DMS 273 treated with DMSO at 0.1 percent for 48 hours (cell line): Measurements from ENCODE around the gene MYOC.
"Not testable (repeated sequence)": the region's sequence is repeated elsewhere in the genome, so short reads cannot be mapped to it uniquely, and the experiment has no call there.

Experiments
- DNase-seq: peaks from one replicate; lab custom pipeline; 2025; lab: John Stamatoyannopoulos, UW

MYOC gene

DNA sequence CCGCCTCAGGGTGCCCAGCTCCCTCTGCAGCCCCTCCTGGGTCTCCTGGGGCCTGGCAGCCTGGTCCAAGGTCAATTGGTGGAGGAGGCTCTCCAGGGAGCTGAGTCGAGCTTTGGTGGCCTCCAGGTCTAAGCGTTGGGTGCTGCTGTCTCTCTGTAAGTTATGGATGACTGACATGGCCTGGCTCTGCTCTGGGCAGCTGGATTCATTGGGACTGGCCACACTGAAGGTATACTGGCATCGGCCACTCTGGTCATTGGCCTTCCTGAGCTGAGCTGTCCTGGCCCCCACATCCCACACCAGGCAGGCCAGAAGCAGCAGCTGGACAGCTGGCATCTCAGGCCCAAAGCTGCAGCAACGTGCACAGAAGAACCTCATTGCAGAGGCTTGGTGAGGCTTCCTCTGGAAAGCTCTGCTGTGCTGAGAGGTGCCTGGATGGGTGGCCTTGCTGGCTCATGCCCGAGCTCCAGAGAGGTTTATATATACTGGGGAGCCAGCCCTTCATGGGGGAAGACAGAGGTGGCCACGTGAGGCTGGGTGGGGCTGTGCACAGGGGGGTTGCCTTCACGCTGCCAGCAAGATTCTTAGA lies at the start of gene MYOC:
MYOC (minus strand) TSS at position 455 of the 589 bp plus-strand sequence; CDS start at position 378, 77 bp downstream.
- DNase-seq, result no peak

DNA sequence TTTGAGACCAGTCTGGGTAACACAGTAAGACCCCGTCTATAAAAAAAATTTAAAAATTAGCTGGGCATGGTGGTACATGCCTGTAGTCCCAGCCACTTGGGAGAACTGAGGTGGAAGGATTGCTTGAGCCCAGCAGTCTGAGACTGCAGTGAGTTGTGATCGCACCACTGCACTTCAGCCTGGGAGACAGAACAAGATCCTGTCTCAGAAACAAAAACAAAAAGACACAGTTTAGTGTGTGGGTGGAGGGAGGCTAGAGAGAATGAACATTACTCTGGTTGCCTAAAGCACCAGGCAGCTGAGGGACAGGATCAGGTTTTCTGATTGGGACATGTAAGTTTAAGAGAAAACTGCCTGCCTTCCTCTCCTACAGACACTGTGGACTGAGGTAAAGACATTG lies 47.0 kb upstream of the MYOC start:
- no peak for DNase-seq

DNA sequence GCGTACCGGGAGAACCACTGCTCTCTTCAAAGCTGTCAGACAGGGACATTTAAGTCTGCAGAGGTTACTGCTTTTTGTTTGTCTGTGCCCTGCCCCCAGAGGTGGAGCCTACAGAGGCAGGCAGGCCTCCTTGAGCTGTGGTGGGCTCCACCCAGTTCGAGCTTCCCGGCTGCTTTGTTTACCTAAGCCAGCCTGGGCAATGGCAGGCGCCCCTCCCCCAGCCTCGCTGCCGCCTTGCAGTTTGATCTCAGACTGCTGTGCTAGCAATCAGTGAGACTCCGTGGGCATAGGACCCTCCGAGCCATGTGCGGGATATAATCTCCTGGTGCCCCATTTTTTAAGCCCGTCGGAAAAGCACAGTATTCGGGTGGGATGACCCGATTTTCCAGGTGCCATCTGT lies 43.3 kb upstream of the MYOC start:
- DNase-seq, result not testable (repeated sequence)

DNA sequence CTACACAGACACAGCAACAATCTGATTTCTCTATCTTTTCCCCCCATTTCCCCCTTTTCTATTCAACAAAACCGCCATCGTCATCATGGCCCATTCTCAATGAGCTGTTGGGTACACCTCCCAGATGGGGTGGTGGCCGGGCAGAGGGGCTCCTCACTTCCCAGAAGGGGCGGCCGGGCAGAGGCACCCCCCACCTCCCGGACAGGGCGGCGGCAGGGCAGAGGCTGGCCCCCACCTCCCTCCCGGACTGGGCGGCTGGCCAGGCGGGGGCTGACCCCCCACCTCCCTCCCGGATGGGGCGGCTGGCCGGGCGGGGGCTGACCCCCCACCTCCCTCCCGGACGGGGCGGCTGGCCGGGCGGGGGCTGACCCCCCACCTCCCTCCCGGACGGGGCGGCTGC lies 41.1 kb upstream of the MYOC start:
- not testable (repeated sequence) for DNase-seq

DNA sequence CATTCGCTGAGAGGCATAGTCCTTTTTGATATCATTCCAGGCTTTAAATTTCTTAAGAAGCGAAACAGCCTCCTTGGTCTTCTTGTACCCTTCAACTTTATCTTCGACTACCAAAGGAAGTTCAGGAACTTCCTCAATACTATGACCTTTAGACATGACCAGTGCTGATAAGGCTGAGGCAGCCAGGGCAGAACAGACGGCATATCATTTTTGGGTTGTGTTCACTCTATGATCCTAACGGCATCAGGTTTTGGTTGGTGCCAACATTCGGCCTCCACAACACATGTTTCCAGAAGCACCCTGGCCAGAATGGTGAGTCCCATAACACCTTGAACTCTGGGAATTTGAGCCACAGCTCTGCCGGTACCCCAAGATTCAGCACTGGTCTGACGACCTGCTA lies 31.4 kb upstream of the MYOC start:
- DNase-seq, result no peak

DNA sequence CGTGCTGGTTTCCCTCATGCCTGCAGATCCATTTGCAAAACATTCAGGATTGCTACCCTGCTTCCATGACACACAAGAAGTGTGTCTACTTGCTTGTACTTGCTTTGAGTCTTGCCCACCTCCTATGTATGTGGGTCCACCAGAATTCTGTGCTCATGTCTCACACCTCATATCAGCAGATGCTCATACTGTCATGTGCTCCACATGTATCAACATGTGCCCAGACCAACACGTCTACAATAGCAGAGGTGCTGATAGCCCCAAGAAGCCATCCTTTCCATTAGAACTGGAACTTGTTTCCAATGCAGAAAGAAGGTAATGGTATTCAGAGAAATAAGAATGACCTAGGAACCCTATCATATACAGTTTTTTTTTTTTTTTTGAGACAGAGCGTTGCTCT lies 27.9 kb upstream of the MYOC start:
- no peak for DNase-seq

DNA sequence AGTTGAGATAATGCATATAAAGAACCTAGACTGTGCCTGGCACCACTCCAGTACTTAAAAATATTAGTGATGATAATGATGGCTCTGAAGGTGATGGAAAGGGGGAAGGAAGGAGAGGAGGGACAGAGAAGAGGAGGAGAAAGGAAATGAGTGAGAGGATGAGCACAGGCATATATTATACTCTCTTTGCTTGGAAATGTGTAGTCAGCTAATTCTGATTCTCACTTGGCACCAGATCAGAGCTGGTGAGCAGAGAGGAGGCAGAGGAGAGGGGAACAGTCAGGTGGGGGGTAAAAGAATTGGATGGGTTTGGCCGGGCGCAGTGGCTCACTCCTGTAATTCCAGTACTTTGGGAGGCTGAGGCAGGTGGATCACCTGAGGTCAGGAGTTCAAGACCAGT lies 24.3 kb upstream of the MYOC start:
- DNase-seq, result no peak

DNA sequence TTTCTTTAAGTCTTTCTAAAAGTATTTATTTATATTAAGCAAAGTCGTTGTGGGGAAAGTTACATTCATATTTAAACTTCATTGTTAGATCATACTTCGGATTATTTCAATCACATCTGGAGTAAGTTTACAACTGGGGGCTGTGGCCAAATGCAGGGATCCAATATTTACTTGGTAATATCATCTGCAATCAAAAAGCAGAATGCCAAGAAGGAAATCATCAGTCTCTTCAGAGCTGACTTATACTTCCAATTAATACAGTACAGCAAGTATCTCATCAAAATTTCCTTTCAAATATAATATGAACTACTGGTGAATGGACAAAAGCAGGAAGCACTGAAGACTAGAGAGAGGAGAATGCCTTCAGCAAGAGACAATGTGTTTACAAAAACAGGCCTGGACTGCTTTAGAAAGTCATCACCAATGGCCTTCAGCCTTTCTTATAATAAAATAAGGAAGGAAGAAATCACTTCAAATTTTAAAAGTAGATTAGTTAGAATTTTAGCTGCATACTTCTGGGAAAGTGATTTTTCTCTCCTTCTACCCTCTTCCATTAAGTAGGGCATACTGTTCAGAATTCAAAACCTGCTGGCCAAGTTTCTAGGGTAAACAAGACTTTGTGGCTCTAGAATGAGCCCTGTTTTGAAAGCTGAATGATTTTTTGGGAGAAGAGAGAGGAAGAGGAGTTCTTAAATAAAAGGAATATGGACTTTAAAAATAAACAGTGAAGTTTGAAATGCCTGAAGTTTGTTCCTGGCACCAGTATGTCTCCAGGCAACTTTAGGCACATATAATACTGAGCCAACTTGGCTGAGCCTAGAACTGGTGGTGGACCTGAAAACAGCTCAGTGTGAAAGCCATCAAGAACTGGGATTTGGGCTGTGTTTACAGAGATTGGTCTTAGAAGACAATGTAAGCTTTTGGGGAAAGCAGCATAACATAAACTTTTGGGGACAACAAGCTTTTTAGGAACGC lies 22.2 kb upstream of the MYOC start:
- DNase-seq, result no peak

DNA sequence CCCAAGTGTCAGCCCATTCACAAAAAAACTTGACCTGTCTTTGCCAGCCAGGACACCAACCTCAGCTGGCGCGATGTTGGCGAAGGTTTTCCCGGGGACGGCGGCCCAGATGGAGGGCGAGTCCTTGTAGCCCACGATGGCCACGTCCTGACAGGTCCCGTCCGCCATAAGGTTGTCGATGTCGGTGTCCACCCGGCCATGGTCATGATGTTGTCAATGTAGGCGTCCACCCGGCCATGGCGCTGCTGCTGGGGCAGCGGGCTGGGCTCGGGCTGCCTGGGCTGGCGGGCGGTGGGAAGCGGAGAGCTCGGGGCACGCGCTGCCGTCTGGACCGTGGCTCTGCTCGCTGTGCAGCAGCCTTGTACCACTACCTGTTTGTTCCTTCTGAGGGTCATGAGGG lies 18.3 kb upstream of the MYOC start:
- no peak for DNase-seq

DNA sequence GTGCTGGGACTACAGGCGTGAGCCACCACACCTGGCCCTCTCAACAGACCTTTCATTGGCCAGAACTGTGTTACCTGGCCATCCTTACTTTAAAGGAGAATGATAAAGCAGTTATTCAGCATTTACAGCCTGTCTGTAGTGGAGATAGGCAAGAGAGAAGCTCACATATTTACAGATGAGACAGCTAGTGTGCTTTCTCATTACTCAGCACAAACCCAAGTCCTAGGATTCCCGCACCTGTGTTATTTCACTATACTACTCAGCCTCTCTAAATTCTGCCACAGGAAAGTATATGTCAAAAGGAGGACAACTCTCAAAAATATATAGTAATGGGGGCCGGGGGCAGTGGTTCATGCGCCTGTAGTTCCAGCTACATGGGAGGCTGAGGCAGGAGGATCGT lies 15.9 kb upstream of the MYOC start:
- no peak for DNase-seq

DNA sequence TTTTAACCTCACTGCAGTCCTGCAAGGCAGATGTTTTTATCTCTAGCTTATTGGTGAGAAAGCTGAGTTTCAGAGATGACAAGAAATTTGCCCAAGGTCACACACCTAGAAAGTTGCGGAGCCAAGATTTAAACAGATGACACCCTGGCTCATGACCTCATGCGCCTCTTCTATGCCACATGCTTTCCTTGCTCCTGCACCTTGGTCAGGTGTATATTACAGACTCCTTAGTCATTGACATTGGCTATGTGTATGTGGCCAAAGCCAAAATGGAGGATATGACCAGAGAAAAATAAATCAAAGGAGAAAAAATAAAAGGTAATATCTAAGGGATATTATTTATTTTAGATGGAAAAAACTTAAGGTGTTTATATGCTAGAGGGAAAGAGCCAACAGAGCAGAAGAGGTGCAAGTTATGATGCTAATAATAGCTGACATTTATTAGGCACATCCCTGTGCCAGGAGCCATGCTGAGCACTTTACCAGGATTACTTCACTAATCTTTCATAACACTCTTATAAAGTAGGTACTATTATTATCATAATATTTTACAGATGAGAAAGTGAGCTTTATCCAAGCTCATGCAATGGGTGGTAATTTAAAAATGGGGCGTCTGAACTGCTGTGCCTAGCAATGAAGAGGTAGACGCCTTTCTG lies 13.8 kb upstream of the MYOC start:
- DNase-seq, result no peak

DNA sequence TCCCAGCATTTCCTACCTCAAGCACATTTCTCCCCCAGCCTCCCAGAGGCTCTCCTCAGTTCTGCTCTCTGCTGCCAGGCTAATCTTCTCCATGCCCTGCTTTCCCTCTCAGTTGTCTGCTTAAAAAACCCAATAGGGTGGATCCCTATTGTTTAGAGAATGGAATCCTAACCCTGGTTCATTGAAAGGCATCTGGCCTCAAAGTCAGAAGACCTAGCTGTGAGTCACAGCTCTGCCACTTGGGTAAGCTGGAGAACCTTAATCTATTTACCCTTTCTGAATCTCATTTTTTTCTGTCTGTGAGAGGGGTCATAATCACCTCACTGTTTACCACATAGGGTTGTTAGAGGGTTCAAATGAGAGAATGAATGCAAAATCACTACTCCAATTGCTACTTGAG lies 12.5 kb upstream of the MYOC start:
- no peak for DNase-seq

DNA sequence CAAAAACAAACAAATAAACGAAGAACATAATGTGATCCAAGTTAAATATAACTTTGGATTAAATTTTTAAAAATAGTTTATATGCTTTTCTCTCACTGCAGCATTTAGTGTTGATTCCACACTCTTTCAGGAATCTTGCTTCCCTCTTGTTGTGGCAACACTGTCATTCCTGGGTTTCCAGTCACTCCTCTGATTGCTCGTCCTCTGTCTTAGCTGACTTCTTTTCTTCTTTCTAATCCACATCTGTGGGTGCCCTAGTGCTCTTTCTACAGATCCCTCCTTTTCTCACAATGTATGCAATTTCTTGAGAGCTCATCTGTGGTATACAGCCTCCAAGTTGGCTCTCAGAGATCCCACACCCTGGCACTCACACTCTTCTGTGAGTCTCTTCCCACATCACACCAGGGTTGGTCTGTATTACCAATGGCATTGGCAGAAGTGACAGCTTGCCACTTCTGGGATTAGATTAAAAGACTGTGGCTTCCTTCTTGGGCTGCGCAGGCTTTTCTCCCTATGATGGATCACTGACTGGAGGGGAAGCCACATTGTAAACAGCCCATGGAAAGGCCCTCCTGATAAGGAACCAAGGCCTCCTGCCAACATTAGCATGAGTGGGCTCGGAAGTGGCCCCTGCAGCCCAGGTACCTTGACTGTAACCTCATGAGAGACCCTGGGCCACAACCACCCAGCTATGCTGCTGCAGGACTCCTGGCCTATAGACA lies 11.5 kb upstream of the MYOC start:
- no peak for DNase-seq

DNA sequence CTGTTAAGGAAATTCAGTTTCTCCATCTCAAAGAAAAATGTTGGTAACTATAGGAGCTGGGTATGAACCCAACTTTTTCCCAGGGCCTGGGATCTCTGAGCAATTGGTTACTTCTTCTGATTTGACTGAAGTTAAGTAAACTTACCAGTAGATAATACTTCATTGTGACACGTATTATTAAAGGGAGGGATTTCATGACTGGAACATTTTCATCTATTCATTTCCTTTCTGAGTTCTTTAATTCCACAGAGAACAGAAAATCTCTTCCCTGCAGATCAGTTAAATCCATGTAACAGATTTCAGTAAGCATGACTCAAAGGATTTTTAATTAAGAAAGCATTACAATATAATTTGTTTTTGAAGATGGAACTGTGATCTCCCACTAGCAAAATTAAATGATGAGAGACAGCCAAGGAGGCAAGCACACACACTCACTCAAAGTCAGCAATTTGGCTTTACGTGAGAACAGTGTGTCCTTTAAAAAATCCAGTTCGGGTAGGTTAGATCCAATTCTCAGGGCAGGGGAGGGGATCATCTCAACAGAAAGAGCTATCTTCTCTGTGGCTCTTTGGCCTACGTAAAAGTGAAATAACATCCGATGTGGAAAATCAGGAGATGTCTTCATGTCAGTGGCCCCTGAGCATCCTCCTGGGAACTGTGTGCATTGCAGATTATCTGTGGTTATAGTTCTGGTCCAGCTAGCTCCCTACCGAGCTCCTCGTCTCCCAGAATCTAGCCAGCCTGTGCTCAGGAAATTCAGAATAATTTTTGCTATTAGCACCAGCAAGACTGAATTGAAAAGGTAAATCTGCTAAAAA lies 10.8 kb upstream of the MYOC start:
- DNase-seq, result no peak

DNA sequence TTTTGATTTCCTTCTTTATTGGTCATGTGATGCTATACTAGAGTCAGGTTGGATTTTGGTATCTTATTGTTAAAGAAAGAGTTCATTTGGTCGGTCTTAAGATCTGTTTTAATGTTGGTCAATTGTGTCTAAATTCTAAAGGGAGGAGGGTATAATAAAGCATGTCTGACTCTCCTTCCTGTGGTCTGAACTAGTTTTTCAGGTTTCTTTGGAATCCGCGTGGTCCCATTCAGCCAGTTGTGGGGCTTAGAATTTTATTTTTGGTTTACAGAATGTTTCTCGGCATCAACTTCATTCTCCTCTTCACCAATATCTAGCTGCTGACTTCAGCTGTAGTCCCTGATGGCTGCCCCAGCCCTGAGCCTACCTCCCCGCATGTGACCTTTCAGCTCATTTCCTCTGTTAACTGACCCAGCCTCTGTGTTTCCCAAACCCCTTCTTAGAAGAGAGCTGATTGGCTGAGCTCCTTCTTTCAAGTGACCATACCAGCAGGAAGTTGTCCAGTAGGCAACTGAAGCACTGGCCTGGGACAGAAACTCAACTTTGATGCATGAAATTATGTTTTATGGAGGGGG lies 8.7 kb upstream of the MYOC start:
- DNase-seq, result no peak

DNA sequence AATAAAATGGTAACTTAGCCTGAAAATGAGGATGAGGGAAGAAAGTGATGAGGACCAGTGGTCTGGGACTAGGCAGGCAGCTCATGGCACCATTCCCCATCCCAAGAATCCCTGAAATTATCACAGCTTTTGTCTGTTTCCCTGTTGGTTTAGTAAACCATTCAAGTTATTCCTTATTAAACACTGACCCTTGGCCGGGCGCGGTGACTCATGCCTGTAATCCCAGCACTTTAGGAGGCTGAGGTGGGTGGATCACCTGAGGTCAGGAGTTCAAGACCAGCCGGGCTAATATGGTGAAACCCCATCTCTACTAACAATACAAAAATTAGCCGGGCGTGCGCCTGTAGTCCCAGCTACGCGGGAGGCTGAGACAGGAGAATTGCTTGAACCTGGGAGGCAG lies 3.7 kb upstream of the MYOC start:
- DNase-seq, result not testable (repeated sequence)

DNA sequence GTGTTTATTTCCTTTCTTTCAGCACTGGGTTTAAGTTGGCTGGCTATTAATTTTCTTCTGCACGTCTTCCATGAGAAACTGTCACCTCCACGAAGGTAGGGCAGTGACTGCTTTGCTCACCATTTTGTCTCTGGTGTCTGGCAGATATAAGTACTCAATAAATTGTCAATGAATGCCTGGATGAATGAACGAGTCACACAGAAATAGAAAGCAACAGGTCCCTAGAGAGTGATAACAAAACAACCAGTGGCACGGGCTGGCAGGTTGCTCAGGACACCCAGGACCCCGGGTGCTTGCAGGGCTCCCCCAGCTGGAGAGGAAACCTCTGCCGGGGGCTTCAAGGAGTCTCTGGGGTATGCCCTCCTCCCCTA lies 3.2 kb upstream of the MYOC start:
- no peak for DNase-seq

DNA sequence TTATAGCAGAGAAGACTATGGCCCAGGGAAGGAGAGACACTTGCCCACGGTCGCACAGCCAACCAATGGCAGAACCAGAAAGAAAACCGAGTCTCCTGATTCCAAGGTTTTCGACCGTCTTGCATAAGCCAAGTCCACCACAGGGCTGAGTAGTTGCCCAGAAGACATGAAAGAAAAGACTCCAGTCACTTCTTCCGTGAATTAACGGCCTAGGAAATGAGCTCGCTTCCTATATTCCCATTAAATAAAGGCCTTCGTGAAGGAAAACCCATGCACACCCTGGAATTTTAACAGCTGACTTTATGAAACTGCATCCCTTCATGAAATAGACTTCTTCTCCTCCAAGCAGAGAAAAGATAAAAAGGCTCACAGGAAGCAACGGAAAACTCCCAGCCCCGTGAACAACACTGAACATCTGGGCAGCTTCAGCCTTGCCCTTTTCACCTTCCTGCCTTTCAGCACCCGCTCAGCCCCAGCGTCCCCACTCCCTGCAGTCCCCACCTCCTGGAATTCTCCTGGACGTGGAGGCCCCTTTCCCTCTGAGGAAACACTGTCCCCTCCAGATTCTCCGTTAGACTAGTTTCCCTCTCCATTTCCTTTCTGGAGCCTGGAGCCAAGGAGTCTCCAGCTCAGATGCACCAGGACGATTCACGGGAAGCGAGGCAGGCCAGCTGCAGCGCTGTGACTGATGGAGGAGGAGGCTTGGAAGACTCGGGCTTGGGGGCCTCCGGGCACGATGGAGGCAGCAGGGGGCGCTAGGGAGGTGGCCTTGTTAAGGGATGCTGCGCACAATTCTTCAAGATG lies 2.7 kb upstream of the MYOC start:
- DNase-seq, result no peak

DNA sequence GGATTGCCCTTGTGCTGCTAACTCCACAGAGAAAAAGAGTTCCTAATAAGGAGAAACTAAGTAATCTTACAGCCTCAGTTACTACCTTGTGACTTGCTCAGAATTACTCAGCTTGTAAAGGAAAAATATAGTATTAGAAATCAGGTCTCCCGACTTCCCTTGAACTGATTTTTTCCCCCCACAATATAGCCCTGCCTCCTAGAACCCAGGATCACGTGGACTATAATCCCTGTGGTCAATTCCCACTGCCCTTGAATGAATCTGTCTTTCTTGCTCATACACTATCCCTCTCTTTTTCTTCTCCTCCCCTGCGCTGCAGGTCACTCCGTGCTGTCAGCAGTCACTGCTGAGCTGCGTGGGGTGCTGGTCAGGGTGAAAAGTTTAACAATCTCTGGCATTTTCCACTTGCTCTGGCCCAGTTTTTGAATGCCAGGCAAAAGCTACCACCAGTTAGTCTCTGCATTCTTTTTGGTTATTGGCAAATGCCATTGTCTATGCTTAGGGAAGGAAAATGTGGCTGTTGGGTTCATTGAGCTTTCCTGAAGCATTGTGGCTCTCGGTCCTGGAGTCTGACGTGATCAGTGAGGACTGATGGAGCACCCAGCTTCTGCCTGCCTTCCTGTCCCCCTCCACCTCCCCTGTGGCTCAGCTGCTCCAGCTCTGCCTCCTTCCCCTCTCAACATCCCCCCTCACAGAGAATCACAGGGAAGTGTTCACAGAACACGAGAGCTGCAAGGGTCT lies 1.9 kb upstream of the MYOC start:
- DNase-seq, result no peak

DNA sequence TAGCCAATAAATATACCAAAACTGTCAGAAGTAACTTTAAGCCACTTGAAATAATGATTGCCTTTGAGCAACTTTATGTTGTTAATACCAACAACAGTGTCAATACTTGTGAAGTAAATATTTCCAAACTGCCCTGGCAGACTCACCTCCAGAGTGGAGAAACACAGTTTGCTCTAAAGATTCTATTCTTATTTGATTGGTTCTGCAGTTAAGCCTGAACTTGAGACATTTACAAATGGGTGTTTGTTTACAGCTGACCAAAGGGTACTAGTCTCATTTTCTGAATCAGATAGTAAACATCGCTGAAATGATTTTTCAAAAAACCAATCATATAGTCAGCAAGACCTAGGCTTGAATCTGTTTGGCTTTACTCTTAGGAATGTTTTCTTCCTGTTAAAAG lies 1.3 kb upstream of the MYOC start:
- no peak for DNase-seq
